Testis (tissue), 3 donors: ENCODE measurements around the gene SYT5. TPM values are rescaled to one million over a fixed set of nuclear protein-coding genes. Genes with fewer than 3 reads are reported as not detected.

Experiments used
- DNase-seq: peaks from one replicate; pipeline ENCODE4 v3.0.0-alpha.2; 2019
- H3K27ac ChIP-seq, 2 donors: fragments of 200-600 bp; sonication (generic); one replicate each; pipeline ENCODE4 v1.5.1; 2019
- H3K27me3 ChIP-seq: fragments of 200-600 bp; sonication (generic); one replicate; pipeline ENCODE4 v1.5.1; 2019
- H3K36me3 ChIP-seq: fragments of 200-600 bp; sonication (generic); one replicate; pipeline ENCODE4 v1.5.1; 2017; ENCODE audit warnings: low read depth; ENCODE audit errors: missing control alignments
- H3K4me1 ChIP-seq: fragments of 200-600 bp; sonication (generic); one replicate; pipeline ENCODE4 v1.5.1; 2019
- H3K4me3 ChIP-seq, 2 donors: fragments of 200-600 bp; sonication (generic); one replicate each; pipeline ENCODE4 v1.5.1; 2017 to 2019
- H3K9me3 ChIP-seq: fragments of 200-600 bp; sonication (generic); one replicate; pipeline ENCODE4 v1.5.1; 2017
- CTCF ChIP-seq, 3 experiments: fragments of 450-650 bp in 2 of 3; fragments of 200-600 bp in 1 of 3; sonication (generic) in 1 of 3; IDR thresholded peaks; one replicate each; pipeline ENCODE4 v1.5.1; 2016 to 2019; ENCODE audit warnings: antibody characterized with exemption in 3 of 3, mild to moderate bottlenecking in 2 of 3, moderate library complexity in 1 of 3
- POLR2A ChIP-seq: fragments of 450-650 bp; IDR thresholded peaks from one replicate; pipeline ENCODE4 v1.6.1; 2017; ENCODE audit warnings: antibody characterized with exemption, mild to moderate bottlenecking, moderate library complexity
- whole genome bisulfite sequencing, 2 donors: methylation state at CpG; one replicate each; pipeline ENCODE4 v1.1.5; 2018; 5-methylcytosine and 5-hydroxymethylcytosine counted together
- intact Hi-C: fragments of 100-400 bp; cut with DNase I; formaldehyde crosslinking; loops from one replicate; pipeline ENCODE4 v1.15.1; 2023; ENCODE audit warnings: low total_unique reads
- polyA plus RNA-seq: library from polyadenylated mRNA; stranded (reverse); fragments of 350-450 nt; fragmentation: Illumina TruSeq; extraction: RNeasy Lipid Tissue Mini Kit (QIAGEN cat#74804); gene quantifications from one replicate; pipeline ENCODE4 v1.2.3, GENCODE V29; 2014; ENCODE audit warnings: low read depth, low replicate concordance; ENCODE audit not compliant: insufficient read depth
- total RNA-seq, 2 donors: library from RNA; depleted of rRNA; stranded (reverse); fragments of >200 nt; gene quantifications; one replicate each; pipeline ENCODE4 v1.2.3, GENCODE V29; 2016

SYT5 gene
- total and polyA plus RNA-seq, 3 donors from 2014 or later, result 1.6 to 11.7 (median 5.0) TPM

- TF ChIP-seq POLR2A, result no peak
- no peak for TF ChIP-seq CTCF (IDR thresholded peaks at IDR 0.05)
- intact Hi-C loops, result no loop called here
- H3K4me1 ChIP-seq, result peaks cover 11% of the 10 kb centered on the region
- H3K4me3 ChIP-seq, result no peak overlapping the region
- no peaks in the 10 kb centered on the region for H3K36me3 ChIP-seq
- WGBS, 2 donors, result 72 to 76% methylated on average over 6 to 7 of the region's 7 CpGs
- H3K9me3 ChIP-seq, result no peaks in the 10 kb centered on the region
- DNase-seq, result no peak
- no peaks in the 10 kb centered on the region for H3K27me3 ChIP-seq
- H3K27ac ChIP-seq, result no peak overlapping the region
Observed at GRCh38 chr19:55213547-55213946, 33.5 kb upstream of the SYT5 start.

GRCh38 chr19:55212447-55212846, 32.4 kb upstream of the SYT5 start:
- intact Hi-C loops, result no loop called here
- Histone ChIP-seq H3K27me3 (no peaks in the 10 kb centered on the region), H3K36me3 (no peaks in the 10 kb centered on the region), H3K4me3 (no peak overlapping the region), H3K27ac (no peak overlapping the region), H3K4me1 (peaks cover 11% of the 10 kb centered on the region), H3K9me3 (no peaks in the 10 kb centered on the region)
- WGBS, 2 donors, result 83 to 89% methylated on average over 3 of the region's 3 CpGs
- no peak for DNase-seq
- TF ChIP-seq CTCF (IDR thresholded peaks at IDR 0.05) (no peak), POLR2A (no peak)

GRCh38 chr19:55209693-55210472, 29.8 kb upstream of the SYT5 start:
- no peak for DNase-seq
- H3K27ac ChIP-seq, result no peak overlapping the region
- H3K4me1 ChIP-seq, result peaks cover 5% of the 10 kb centered on the region
- TF ChIP-seq CTCF (IDR thresholded peaks at IDR 0.05), result no peak
- TF ChIP-seq POLR2A, result no peak
- intact Hi-C loops, result no loop called here
- no peaks in the 10 kb centered on the region for H3K27me3 ChIP-seq
- H3K36me3 ChIP-seq, result no peaks in the 10 kb centered on the region
- H3K9me3 ChIP-seq, result no peaks in the 10 kb centered on the region
- no peak overlapping the region for H3K4me3 ChIP-seq
- 65 to 71% methylated on average over 16 to 17 of the region's 17 CpGs for WGBS, 2 donors

- Histone ChIP-seq H3K27me3 (no peaks in the 10 kb centered on the region), H3K4me1 (peaks cover 5% of the 10 kb centered on the region), H3K4me3 (no peak within 1 kb of the TSS), H3K27ac (no peak within 1 kb of the TSS), H3K9me3 (no peaks in the 10 kb centered on the region), H3K36me3 (no peaks in the 10 kb centered on the region)
- intact Hi-C loops, result no loop called here
- TF ChIP-seq CTCF (IDR thresholded peaks at IDR 0.05) (no peak), POLR2A (no peak)
- no peak for DNase-seq
- 45 to 61% methylated on average over 11 to 17 of the region's 18 CpGs for WGBS, 2 donors
Observed at GRCh38 chr19:55208880-55209692, 29.0 kb upstream of the SYT5 start, which contains the start of gene PTPRH. TSS of gene PTPRH (minus strand) at chr19:55209501. CDS start at chr19:55209433, 68 bp downstream.
